ENCODE results near the gene NDRG4. TPM values are rescaled to one million over a fixed set of nuclear protein-coding genes. Genes with fewer than 3 reads are reported as not detected.

The NDRG4 gene
- total and polyA plus RNA-seq, 2 donors (not counting 3 experiments of a cell fraction or from before 2014, with no cell fraction given): 35.8 to 74.3 TPM

GRCh38 chr16:58518083-58518979, 18.4 kb downstream of the NDRG4 start:
- no peak for DNase-seq (ENCODE audit: low read depth, low spot score)
- intact Hi-C loops (cut with micrococcal nuclease): loop anchor here (5.0 kb wide), 1 partner anchor 109 kb away; the partner anchor contains the start of gene CNOT1
- Histone ChIP-seq H4K20me1 (replicated peaks; ENCODE audit: control insufficient read depth, extremely low read depth, insufficient read depth, low read length) (no peaks in the 10 kb centered on the region), H3K36me3 (ENCODE audit: control insufficient read depth in 2 of 2, extremely low read depth in 1 of 2, insufficient read depth in 2 of 2, low read length in 2 of 2) (peaks cover 27 to 46% of the 10 kb centered on the region in 2 experiments), H3K9me1 (replicated peaks; ENCODE audit: control insufficient read depth, extremely low read depth, insufficient read depth, low read length) (no peaks in the 10 kb centered on the region), H3K79me2 (ENCODE audit: control insufficient read depth, insufficient read depth, low read length) (no peaks in the 10 kb centered on the region), H3K4me1 (ENCODE audit: control insufficient read depth, extremely low read depth, insufficient read depth, low read length) (peaks cover 12% of the 10 kb centered on the region), H3K27ac (ENCODE audit: insufficient read depth, low read depth, low read length) (no peak overlapping the region), H3K9me3 (replicated peaks; ENCODE audit: control insufficient read depth, insufficient read depth, low read length) (no peaks in the 10 kb centered on the region), H3K27me3 (ENCODE audit: control insufficient read depth in 2 of 2, insufficient read depth in 2 of 2, low read length in 2 of 2) (no peaks in the 10 kb centered on the region), H3K4me3 (replicated peaks in 1 of 3; ENCODE audit: insufficient read depth in 1 of 3, low read depth in 1 of 3, low read length in 3 of 3) (no peak overlapping the region), H3K9ac (replicated peaks; ENCODE audit: extremely low read depth, insufficient read depth, low read length) (no peak overlapping the region), H2AFZ (ENCODE audit: low read depth, low read length) (no peak overlapping the region), H3K4me2 (ENCODE audit: insufficient read depth, low read length) (no peak overlapping the region)
- ChIA-PET POLR2A (no interaction called here), CTCF (interaction anchor here (0.7 to 3.4 kb wide), 9 partner anchors 19 to 238 kb away, joined by 3 to 13 read pairs (median 5); no protein-coding TSS in a partner anchor)
- TF ChIP-seq, protein P1, sequence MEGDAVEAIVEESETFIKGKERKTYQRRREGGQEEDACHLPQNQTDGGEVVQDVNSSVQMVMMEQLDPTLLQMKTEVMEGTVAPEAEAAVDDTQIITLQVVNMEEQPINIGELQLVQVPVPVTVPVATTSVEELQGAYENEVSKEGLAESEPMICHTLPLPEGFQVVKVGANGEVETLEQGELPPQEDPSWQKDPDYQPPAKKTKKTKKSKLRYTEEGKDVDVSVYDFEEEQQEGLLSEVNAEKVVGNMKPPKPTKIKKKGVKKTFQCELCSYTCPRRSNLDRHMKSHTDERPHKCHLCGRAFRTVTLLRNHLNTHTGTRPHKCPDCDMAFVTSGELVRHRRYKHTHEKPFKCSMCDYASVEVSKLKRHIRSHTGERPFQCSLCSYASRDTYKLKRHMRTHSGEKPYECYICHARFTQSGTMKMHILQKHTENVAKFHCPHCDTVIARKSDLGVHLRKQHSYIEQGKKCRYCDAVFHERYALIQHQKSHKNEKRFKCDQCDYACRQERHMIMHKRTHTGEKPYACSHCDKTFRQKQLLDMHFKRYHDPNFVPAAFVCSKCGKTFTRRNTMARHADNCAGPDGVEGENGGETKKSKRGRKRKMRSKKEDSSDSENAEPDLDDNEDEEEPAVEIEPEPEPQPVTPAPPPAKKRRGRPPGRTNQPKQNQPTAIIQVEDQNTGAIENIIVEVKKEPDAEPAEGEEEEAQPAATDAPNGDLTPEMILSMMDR (IDR thresholded peaks at IDR 0.05; ENCODE audit: extremely low read depth in 1 of 2, insufficient read depth in 1 of 2, low read depth in 1 of 2, low read length in 2 of 2): no peak
- TF ChIP-seq JUN (IDR thresholded peaks at IDR 0.05; ENCODE audit: borderline replicate concordance, insufficient read depth, insufficient read length, low read depth) (no peak), GATA2 (IDR thresholded peaks at IDR 0.05; ENCODE audit: insufficient read depth, insufficient read length, low read depth, low read length) (no peak), EZH2 (IDR thresholded peaks at IDR 0.05; ENCODE audit: borderline replicate concordance, low read depth, low read length, severe bottlenecking) (no peak), POLR2A (IDR thresholded peaks at IDR 0.05; ENCODE audit: low read depth, low read length) (no peak), MAX (IDR thresholded peaks at IDR 0.05; ENCODE audit: insufficient read depth, insufficient read length) (no peak), POLR2AphosphoS5 (IDR thresholded peaks at IDR 0.05; ENCODE audit: insufficient read depth, low read depth, low read length) (no peak), MYC (IDR thresholded peaks at IDR 0.05; ENCODE audit: low read depth, low read length) (no peak), FOS (IDR thresholded peaks at IDR 0.05; ENCODE audit: borderline replicate concordance, insufficient read depth, low read length) (no peak)
- no TSS peak for BruUV-seq (replicated peaks)
- no peak for FAIRE-seq
- dilution Hi-C loops (cut with MboI; ENCODE audit: extremely low pct_ligation_motif_present, low sequenced_read_pairs): no loop called here

All from endothelial cell of umbilical vein (primary cell).